Stimulated activated CD8-positive, alpha-beta memory T cell treated with anti-CD3 and anti-CD28 coated beads, Interleukin-4, amount 100 ng/mL, for 24 hours (primary cell): Measurements from ENCODE around the gene ENC1.
"Not testable (repeated sequence)": the region's sequence is repeated elsewhere in the genome, so short reads cannot be mapped to it uniquely, and the experiment has no call there.

Experiments
- DNase-seq: peaks from one replicate; pipeline ENCODE4 v3.0.0-alpha.2; 2020; ENCODE audit warnings: low read depth

Gene ENC1, protein sequence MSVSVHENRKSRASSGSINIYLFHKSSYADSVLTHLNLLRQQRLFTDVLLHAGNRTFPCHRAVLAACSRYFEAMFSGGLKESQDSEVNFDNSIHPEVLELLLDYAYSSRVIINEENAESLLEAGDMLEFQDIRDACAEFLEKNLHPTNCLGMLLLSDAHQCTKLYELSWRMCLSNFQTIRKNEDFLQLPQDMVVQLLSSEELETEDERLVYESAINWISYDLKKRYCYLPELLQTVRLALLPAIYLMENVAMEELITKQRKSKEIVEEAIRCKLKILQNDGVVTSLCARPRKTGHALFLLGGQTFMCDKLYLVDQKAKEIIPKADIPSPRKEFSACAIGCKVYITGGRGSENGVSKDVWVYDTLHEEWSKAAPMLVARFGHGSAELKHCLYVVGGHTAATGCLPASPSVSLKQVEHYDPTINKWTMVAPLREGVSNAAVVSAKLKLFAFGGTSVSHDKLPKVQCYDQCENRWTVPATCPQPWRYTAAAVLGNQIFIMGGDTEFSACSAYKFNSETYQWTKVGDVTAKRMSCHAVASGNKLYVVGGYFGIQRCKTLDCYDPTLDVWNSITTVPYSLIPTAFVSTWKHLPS

GRCh38 chr5:74640450-74640953 lies at the start of gene ENC1:
Gene ENC1 (minus strand): TSS chr5:74640728. CDS start chr5:74636485, 4,243 bp downstream.
- DNase-seq = peak; percentile 65

DNA sequence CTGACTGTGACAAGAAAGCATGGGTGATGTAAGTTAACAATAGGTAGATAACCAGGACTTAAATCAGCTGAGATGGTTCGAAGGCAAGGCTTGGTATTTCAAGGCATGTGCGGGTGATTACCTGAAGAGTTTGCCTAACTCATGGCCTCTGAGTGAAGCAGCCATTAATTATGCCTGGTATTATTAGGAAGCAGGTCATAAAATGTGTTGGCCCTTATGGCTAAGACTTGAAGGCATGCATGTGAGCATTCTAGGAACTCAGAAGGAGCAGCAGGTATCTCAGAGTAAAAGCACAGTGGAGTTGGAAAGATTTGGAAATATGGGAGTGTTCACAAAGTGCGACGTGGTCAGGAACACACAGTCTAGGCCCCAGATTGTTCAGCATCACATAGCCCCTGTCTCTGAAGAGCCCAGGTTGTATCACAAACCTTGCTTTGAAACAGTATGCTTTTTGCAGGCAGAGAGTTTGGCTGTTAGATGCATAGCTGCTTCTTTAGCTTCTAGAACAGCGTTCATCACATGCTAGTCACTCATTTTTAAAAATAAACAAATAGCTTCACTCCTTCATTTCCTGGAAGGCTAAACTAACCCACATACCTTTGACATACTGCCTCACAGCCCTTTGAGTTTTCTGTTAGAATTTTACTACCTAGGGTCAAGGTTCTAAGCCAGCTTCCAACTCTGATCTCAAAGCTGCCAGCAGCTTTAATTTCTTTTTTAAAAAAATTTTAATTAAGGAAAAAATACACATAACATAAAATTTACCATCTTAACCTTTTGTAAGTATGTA lies 46.6 kb upstream of the ENC1 start:
- DNase-seq = no peak

GRCh38 chr5:74685979-74686631 lies 45.6 kb upstream of the ENC1 start:
- no peak for DNase-seq

GRCh38 chr5:74684900-74685851 lies 44.6 kb upstream of the ENC1 start, which contains the start of gene HEXB:
Gene HEXB (plus strand): TSS chr5:74685233. CDS start chr5:74685261, 28 bp downstream.
- peak; percentile 82 for DNase-seq

DNA sequence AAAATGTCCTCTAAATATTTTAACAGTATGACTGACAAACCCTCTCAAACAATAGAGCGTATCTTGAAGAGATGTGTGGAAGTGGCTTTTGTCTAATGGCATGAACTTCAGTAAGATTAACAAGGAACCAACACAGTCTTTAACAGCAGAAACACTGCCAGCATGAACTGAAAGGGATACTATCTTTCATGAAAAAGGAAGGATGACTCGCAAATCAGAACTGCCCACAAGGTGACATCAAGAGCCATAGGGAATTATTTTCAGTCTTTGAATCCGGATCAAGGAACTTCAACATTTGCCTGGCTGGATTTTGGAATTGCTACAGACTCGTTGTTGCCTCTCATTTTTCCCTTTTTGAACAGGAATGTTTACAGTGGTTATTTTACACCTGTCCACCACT lies 39.4 kb upstream of the ENC1 start:
- no peak for DNase-seq

GRCh38 chr5:74679300-74679699 lies 38.8 kb upstream of the ENC1 start:
- DNase-seq = not testable (repeated sequence)

DNA sequence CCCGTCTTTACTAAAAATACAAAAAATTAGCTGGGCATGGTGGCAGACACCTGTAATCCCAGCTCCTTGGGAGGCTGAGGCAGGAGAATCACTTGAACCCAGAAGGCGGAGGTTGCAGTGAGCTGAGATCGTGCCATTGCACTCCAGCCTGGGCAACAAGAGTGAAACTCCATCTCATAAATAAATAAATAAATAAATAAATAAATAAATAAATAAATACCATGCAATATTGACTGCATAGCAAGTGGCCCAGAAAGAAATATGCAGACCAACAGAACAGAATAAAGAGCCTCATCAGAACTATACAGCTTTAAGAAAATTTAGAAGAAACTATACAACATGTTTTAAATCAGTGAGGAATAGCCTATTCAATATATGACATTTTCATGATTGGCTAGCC lies 37.6 kb upstream of the ENC1 start:
- DNase-seq = not testable (repeated sequence)

GRCh38 chr5:74676466-74676865 lies 35.9 kb upstream of the ENC1 start:
- DNase-seq = not testable (repeated sequence)

GRCh38 chr5:74673011-74673790 lies 32.7 kb upstream of the ENC1 start:
- no peak for DNase-seq

GRCh38 chr5:74672215-74672877 lies 31.8 kb upstream of the ENC1 start:
- DNase-seq = no peak

DNA sequence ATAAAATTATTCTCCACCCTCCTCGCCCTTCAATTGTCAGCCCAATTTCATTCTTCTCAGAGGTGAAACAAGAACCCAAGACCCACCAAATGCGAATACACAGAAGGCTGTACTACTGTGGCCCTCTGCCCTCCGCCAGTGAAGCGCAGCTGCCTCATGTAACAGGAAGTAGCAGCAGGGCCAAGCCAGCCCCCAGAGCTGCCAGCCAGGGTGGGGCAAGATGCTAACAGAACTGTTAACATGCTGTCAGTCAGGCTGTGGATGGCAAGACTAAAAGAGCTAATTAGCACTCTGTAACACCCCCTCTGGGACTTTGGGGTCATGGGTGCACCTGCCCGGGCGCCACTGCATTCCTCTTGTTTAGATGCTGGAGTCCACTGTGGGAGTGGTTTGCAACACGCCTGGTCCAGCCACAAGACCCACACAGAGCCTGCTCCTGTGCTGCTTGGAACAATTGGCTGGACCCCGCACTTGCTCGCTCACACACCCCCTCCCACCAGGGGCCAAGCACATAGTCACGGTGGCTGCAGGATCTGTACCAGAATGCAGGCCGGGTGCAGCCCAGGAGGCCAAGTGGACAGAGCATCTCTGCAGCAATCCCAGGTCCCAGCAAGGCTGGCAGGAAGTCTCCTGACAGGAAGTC lies 30.0 kb upstream of the ENC1 start:
- DNase-seq = no peak

DNA sequence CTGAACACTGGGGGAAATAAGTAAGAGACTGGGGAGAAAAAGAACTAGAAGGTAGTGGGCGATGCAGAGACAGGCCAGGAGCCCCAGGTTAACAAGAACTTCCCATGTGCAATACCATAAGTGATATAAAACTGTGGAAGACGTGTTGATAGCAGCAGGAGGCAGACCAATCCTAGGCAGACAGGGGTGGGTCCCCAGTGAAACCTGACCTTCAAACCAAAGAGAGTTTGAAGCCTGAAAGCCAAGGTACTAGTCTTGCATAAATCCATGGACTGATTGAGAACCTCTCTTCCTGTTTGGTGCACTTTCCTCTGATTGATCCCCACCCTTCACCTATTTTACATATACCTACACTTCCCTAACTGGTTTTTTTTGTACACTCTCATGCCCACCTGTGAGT lies 29.3 kb upstream of the ENC1 start:
- DNase-seq = no peak

DNA sequence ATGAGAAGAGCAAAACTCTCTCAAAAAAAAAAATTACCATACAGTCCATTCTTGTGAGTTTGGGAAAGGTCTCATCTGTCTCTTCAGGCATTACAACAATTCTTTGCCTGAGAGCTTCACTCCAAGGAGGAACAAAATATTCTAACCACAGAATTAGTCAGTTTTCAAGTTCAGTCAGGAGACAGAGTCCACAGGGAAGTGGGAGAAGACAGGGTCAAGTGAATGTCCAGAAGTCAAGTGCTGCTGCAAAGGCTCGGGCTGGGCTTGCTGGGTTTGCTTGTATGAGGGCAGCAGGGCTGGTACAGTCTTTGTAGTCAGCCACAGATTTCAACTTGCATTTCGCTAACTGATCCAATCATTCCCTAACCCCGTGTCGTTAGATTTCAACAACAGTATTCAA lies 26.9 kb upstream of the ENC1 start:
- DNase-seq = no peak

DNA sequence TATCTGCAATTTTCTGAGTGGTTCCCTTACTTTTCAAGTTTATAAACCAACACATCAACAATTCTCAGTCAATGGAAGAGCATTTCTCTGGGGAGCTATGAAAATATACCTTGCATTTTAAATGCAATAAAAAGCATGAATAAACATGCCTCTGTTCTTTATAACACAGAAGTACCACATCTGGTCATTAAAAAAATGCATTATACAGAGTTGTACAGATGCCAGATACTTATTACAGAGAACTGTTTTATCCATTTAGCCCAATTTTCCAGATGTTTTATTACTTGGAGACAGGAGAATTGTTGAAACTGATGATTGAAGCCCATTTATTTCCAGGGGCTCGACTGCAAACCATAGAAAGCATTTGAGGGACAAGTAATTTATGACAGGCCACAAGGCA lies 25.3 kb upstream of the ENC1 start:
- no peak for DNase-seq

- no peak for DNase-seq
Observed at GRCh38 chr5:74665273-74665672, 24.7 kb upstream of the ENC1 start.

- no peak for DNase-seq
Observed at GRCh38 chr5:74664551-74664950, 24.0 kb upstream of the ENC1 start.

GRCh38 chr5:74660873-74661272 lies 20.3 kb upstream of the ENC1 start:
- no peak for DNase-seq

DNA sequence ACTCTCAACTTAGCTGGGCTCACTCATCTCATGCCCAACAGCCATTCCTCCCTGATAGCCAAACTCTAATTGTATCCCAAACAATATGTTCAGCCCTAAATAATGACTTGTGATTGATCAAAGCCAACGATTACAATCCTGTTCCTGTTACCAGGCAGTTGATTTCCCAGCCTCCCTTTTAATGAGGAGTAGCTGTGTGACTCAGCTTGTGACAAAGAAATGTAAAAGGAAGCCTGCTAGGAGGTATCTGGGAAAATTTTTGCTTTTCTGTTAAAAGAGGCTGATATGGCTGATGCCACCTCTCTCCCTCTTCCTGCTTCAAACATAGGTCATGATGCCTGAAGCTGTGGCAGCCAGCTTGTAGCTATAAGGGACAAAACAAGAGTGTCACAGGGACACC lies 19.6 kb upstream of the ENC1 start:
- no peak for DNase-seq

DNA sequence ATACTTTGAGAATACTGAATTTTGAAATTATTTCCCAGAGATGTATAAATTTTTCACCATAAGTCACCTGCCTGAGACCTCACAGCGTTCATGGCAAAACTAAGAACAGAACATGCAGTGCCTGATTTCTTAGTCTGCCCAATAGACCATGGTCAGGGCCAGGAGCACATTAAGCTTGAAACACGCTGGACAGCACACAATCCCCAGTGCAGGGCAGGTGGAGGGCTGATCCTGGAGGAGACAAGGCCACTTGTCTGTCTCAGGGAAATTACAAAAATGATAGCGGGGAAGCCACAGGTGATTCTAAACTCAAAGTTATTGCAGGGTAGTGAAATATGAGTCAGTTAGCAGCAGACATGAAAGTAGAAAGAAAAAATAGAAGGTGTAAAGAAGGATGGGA lies 18.6 kb upstream of the ENC1 start:
- no peak for DNase-seq
